SU-DHL-6 (cell line): ENCODE results near the gene GGA1.

Experiments used
- H2AFZ ChIP-seq: fragments of 200-600 bp; sonication (generic); 2 replicates; pipeline ENCODE4 v1.6.1; 2014; ENCODE audit warnings: low read depth, mild to moderate bottlenecking, moderate library complexity, mixed read lengths, antibody characterized with exemption, low read length; ENCODE audit not compliant: severe bottlenecking
- H3F3A ChIP-seq: fragments of 200-600 bp; shearing (Covaris generic); 2 replicates; pipeline ENCODE4 v1.6.0; 2016; ENCODE audit warnings: antibody characterized with exemption, mild to moderate bottlenecking; ENCODE audit not compliant: insufficient read depth
- H3K27ac ChIP-seq: fragments of 200-600 bp; sonication (generic); 2 replicates; pipeline ENCODE4 v1.5.1; 2016; ENCODE audit warnings: low read depth, mild to moderate bottlenecking, low read length, moderate library complexity, mixed read lengths
- H3K27me3 ChIP-seq: fragments of 200-600 bp; sonication (generic), shearing (Covaris generic); 2 replicates; pipeline ENCODE4 v1.6.0; 2014; ENCODE audit warnings: mild to moderate bottlenecking, low read length
- H3K36me3 ChIP-seq: fragments of 200-600 bp; sonication (generic); 2 replicates; pipeline ENCODE4 v1.6.1; 2014; ENCODE audit warnings: mild to moderate bottlenecking, low read length, mixed read lengths
- H3K4me2 ChIP-seq: fragments of 300-600, 200-600 bp; shearing (Covaris generic), sonication (generic); 2 replicates; pipeline ENCODE4 v1.6.0; 2014; ENCODE audit warnings: low read length, low read depth, mild to moderate bottlenecking; ENCODE audit not compliant: poor library complexity, severe bottlenecking
- H3K4me3 ChIP-seq: fragments of 200-600 bp; sonication (generic); 2 replicates; pipeline ENCODE4 v1.5.1; 2014; ENCODE audit warnings: antibody characterized with exemption, low read length, mild to moderate bottlenecking, mixed read lengths; ENCODE audit not compliant: insufficient read depth, poor library complexity, severe bottlenecking
- H3K79me2 ChIP-seq: fragments of 200-600 bp; sonication (generic); 2 replicates; pipeline ENCODE4 v1.6.1; 2014; ENCODE audit warnings: mild to moderate bottlenecking, low read length, moderate library complexity; ENCODE audit not compliant: insufficient read depth
- H3K9ac ChIP-seq: fragments of 200-600 bp; sonication (generic); 2 replicates; pipeline ENCODE4 v1.7.0; 2014; ENCODE audit warnings: mild to moderate bottlenecking, low read length
- H3K9me2 ChIP-seq: fragments of 200-600 bp; sonication (generic); replicated peaks from 2 replicates; pipeline ENCODE4 v1.6.1; 2014; ENCODE audit warnings: low read length; ENCODE audit not compliant: insufficient read depth
- H3K9me3 ChIP-seq: fragments of 200-600 bp; sonication (generic); 2 replicates; pipeline ENCODE4 v1.6.1; 2014; ENCODE audit warnings: low read length, mixed read lengths; ENCODE audit not compliant: insufficient read depth
- H4K20me1 ChIP-seq: fragments of 200-600 bp; sonication (generic); 2 replicates; pipeline ENCODE4 v1.6.1; 2014; ENCODE audit warnings: low read depth, mild to moderate bottlenecking, antibody characterized with exemption, low read length, moderate library complexity, mixed read lengths
- EZH2phosphoT487 ChIP-seq: fragments of 200-600 bp; sonication (generic), shearing (Covaris generic); conservative IDR thresholded peaks from 2 replicates; pipeline ENCODE4 v1.6.1; 2018; ENCODE audit warnings: mild to moderate bottlenecking, antibody characterized with exemption, low read length, moderate library complexity, mixed read lengths
- TF ChIP-seq, protein P1 (sequence below): fragments of 200-600 bp; sonication (generic); IDR thresholded peaks from one replicate; pipeline ENCODE4 v1.5.1; 2017; ENCODE audit warnings: antibody characterized with exemption, mild to moderate bottlenecking, low read length, moderate library complexity; ENCODE audit not compliant: insufficient read depth, poor library complexity, severe bottlenecking

GGA1 gene

GRCh38 chr22:37635157-37635556, 26.5 kb downstream of the GGA1 start:
- Histone ChIP-seq H3F3A (peaks cover 25% of the 10 kb centered on the region), H3K9ac (no peak overlapping the region), H3K27ac (peak overlapping the region; percentile 92; the same call in 1 of the 2 replicates), H3K4me3 (no peak overlapping the region), H3K4me2 (no peak overlapping the region), H3K27me3 (no peaks in the 10 kb centered on the region), H3K79me2 (peaks cover 5% of the 10 kb centered on the region; the same call in 1 of the 2 replicates), H3K36me3 (no peaks in the 10 kb centered on the region), H3K9me2 (no peaks in the 10 kb centered on the region), H3K9me3 (no peaks in the 10 kb centered on the region), H4K20me1 (no peaks in the 10 kb centered on the region), H2AFZ (no peak overlapping the region)
- TF ChIP-seq, protein P1, sequence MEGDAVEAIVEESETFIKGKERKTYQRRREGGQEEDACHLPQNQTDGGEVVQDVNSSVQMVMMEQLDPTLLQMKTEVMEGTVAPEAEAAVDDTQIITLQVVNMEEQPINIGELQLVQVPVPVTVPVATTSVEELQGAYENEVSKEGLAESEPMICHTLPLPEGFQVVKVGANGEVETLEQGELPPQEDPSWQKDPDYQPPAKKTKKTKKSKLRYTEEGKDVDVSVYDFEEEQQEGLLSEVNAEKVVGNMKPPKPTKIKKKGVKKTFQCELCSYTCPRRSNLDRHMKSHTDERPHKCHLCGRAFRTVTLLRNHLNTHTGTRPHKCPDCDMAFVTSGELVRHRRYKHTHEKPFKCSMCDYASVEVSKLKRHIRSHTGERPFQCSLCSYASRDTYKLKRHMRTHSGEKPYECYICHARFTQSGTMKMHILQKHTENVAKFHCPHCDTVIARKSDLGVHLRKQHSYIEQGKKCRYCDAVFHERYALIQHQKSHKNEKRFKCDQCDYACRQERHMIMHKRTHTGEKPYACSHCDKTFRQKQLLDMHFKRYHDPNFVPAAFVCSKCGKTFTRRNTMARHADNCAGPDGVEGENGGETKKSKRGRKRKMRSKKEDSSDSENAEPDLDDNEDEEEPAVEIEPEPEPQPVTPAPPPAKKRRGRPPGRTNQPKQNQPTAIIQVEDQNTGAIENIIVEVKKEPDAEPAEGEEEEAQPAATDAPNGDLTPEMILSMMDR: no peak
- TF ChIP-seq EZH2phosphoT487: no peak

- Histone ChIP-seq H3K9me3 (no peaks in the 10 kb centered on the region), H3K4me2 (no peak overlapping the region), H3K27ac (peak overlapping the region; percentile 44), H3K36me3 (no peaks in the 10 kb centered on the region), H2AFZ (no peak overlapping the region), H3K9me2 (no peaks in the 10 kb centered on the region), H3K79me2 (peaks cover 12% of the 10 kb centered on the region), H3K27me3 (no peaks in the 10 kb centered on the region), H3F3A (peaks cover 30% of the 10 kb centered on the region), H4K20me1 (no peaks in the 10 kb centered on the region), H3K9ac (no peak overlapping the region; the same call in 1 of the 2 replicates), H3K4me3 (no peak overlapping the region)
- TF ChIP-seq, protein P1: no peak
- no peak for TF ChIP-seq EZH2phosphoT487
Measured at GRCh38 chr22:37636186-37636948, 27.7 kb downstream of the GGA1 start.

DNA sequence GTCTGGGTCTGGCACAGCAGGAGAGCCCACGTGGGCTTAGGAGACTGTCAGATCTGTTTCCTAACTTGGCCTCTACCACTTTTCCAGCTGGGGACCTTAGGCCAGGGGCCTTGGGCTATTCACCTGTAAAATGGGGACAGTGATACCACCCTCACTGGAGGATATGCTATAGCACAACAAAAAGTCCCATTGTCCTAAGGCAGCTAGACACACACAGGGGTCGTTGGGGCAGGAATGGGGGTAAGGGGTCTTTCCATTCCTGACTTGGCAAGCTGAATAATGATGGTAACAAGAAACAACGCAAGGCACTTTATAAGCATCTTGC, 28.3 kb downstream of the GGA1 start:
- TF ChIP-seq EZH2phosphoT487: no peak
- TF ChIP-seq, protein P1: no peak
- no peaks in the 10 kb centered on the region for H3K9me3 ChIP-seq
- no peaks in the 10 kb centered on the region for H3K9me2 ChIP-seq
- H3K4me2 ChIP-seq: no peak overlapping the region
- no peak overlapping the region for H3K4me3 ChIP-seq
- H3K79me2 ChIP-seq: peaks cover 12% of the 10 kb centered on the region
- H2AFZ ChIP-seq: no peak overlapping the region
- H3K27ac ChIP-seq: peak overlapping the region; percentile 44
- no peak overlapping the region; the same call in 1 of the 2 replicates for H3K9ac ChIP-seq
- peaks cover 35% of the 10 kb centered on the region for H3F3A ChIP-seq
- H3K36me3 ChIP-seq: no peaks in the 10 kb centered on the region
- H3K27me3 ChIP-seq: no peaks in the 10 kb centered on the region
- H4K20me1 ChIP-seq: no peaks in the 10 kb centered on the region
